ENCODE data around the gene RBBP8NL. TPM values are rescaled to one million over a fixed set of nuclear protein-coding genes. Genes with fewer than 3 reads are reported as not detected.

Gene RBBP8NL
- 1 to 10 TPM in 3 of 4 donors, under 1 TPM in 1; 0.04 to 3.0 (median 1.5) TPM for polyA plus RNA-seq (ENCODE audit: insufficient read length in 4 of 4)

DNA sequence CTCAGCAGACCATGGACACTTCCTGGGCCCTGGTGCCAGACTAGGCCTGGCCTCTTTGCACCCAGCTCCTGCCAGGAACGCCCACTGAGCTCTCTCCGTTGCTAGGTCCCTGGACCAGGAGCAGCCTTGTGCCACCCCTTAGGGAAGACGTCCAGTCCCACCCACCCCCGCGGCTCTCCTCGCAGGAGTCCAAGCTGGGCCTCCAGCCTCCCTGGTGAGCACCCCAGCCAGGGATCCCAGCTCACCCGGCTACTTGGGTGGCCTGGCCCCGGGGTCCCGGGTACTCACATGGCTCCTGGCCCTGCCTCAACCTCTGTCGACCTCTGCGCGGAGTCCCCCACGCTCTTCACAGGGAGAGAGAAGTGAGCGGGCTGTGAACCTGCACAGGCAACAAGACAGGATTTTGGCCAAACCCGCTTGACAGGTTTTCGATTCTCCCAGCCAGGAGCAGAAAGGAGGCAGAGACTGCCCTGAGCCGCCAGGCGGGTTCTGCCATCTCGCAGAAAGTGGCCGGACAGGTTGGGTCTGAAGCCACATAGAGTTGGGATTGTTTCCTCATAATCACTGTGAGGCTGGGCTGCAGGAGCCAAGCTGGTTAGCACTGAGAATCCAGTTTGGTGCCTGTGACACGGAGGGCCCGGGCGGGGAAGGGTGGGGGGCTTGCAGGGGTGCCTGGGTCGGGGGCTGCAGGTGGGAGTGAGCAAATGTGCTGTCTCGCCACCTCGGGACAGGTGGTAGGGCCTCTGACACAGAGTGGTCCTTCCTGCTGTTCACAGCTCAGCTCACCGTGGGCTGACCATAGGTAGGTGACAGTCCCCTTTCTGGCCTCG, at the start of gene RBBP8NL:
Gene RBBP8NL (minus strand): TSS at position 368 of the 830 bp plus-strand sequence. CDS start 7,892 bp downstream, outside the sequence.
- DNase-seq (ENCODE audit: low read depth in 4 of 4, low spot score in 3 of 4): peak in 3 of 4 donors; percentile 67 to 77 (median 68)

- no peak for DNase-seq (ENCODE audit: low read depth in 4 of 4, low spot score in 3 of 4)
Observed at GRCh38 chr20:62476056-62476838, 48.9 kb upstream of the RBBP8NL start.

- DNase-seq (ENCODE audit: low read depth in 4 of 4, low spot score in 3 of 4): no peak
Observed at GRCh38 chr20:62475772-62476055, 48.4 kb upstream of the RBBP8NL start, which contains the start of gene GATA5. TSS of gene GATA5 (minus strand) at chr20:62475995. CDS start at chr20:62475521, 474 bp downstream.

- DNase-seq (ENCODE audit: low read depth in 4 of 4, low spot score in 3 of 4): no peak
Observed at GRCh38 chr20:62475027-62475771, 47.9 kb upstream of the RBBP8NL start.

- no peak for DNase-seq (ENCODE audit: low read depth in 4 of 4, low spot score in 3 of 4)
Observed at GRCh38 chr20:62474604-62475026, 47.3 kb upstream of the RBBP8NL start.

DNA sequence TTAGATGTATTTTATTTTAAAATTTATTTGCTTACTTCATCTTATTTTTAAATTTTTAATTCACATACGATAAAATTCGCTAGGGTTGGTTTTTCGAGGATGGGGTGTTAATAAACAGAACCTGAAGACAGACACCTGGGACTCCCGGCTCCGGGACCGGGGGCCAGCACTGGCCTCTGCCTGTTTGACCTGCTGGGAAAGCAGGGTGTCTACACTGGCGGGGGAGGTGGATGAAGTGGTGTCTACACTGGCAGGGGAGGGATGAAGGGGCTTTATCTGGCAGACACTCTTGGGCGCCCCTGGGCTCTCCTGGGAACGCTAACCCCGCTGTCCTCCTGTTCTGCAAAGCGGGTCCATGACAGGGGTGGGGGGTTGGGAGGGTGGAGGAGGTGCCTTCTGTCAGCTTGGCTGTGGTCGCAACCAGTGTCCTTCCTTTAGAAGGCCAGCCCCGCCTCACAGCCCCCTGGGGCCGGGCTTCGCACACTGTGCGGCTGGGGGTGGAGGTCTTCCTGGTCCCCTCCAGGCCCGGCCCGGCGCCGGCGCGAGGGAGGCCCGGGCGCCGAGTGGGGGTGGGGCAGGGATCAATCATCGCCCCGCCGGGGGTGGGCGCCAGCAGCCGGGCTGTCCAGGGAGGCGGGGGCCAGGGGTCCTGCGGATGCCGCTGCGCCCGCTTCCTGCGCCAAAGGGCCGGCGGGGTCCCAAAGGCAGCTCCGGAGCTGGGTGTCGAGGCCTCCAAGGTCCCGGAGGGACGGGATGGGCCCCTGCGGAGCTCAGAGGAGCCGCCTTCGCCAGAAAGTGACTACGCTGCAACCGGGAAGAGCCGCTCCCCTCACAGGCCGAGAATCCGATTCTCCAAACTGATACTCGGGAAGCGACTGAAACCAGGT, 46.6 kb upstream of the RBBP8NL start:
- no peak for DNase-seq (ENCODE audit: low read depth in 4 of 4, low spot score in 3 of 4)

- DNase-seq (ENCODE audit: low read depth in 4 of 4, low spot score in 3 of 4): no peak
Observed at GRCh38 chr20:62472941-62473585, 45.7 kb upstream of the RBBP8NL start.

GRCh38 chr20:62472138-62472940, 45.0 kb upstream of the RBBP8NL start:
- DNase-seq (ENCODE audit: low read depth in 4 of 4, low spot score in 3 of 4): no peak

GRCh38 chr20:62470459-62470858, 43.1 kb upstream of the RBBP8NL start:
- DNase-seq (ENCODE audit: low read depth in 4 of 4, low spot score in 3 of 4): no peak

GRCh38 chr20:62470001-62470400, 42.7 kb upstream of the RBBP8NL start:
- DNase-seq (ENCODE audit: low read depth in 4 of 4, low spot score in 3 of 4): no peak

- no peak for DNase-seq (ENCODE audit: low read depth in 4 of 4, low spot score in 3 of 4)
Observed at GRCh38 chr20:62469352-62469751, 42.0 kb upstream of the RBBP8NL start.

DNA sequence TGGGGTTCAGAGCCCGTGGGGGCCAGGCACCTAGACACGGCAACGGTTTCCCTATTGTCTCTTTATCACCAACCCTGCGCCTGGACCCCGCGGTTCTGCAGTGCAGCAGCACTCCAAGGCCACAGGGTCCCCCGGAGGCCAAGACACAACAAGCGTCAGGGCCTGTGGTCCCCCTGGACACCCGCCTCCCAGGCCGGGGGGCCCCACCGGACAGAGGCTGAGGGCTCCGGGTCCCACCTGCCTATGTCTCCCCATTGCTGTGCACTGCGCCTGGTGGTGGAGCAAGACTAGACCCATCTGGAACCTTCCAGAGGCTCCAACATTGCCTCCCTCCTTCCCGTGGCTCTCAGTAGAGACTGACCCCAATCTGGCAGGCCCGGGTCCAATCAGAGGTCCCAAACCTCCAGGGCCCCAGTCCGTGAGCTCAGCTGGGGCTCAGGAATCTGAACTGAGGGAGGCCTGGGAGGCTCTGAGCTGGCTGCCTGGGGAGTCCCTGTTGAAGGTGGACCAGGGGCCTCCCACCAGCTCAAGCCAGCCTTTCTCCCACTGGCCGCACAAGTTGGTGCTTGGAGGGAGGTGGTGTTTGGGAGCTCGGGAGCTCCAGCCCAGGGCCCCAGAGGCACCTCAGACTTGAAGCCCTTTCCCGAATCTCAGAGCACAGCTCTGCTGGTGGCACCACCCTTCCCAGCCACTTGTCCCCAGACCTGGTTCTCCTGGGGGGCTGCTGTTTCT, 39.6 kb upstream of the RBBP8NL start:
- DNase-seq (ENCODE audit: low read depth in 4 of 4, low spot score in 3 of 4): no peak

- no peak for DNase-seq (ENCODE audit: low read depth in 4 of 4, low spot score in 3 of 4)
Observed at GRCh38 chr20:62466072-62466760, 38.9 kb upstream of the RBBP8NL start.

DNA sequence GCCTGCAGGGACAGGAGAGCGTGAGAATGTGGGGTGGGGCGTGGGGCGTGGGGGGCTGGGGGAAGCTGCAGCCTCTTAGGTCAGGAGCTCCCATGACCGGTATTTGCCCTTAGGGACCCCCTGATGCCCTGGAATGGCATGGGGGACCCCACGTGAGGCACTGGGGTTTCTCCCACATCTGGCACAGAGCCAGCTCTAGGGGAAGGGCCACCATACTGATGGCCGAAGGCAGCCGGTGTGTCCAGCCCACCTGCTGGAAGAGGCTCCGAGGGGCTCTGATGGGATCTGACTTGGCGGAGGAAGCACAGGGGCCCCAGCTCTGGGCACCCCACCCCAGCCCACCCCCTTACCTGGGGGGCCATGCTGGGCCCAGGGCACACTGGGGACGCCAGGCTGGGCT, 37.7 kb upstream of the RBBP8NL start:
- no peak for DNase-seq (ENCODE audit: low read depth in 4 of 4, low spot score in 3 of 4)

GRCh38 chr20:62464425-62464770, 37.1 kb upstream of the RBBP8NL start:
- no peak for DNase-seq (ENCODE audit: low read depth in 4 of 4, low spot score in 3 of 4)

GRCh38 chr20:62463651-62464424, 36.5 kb upstream of the RBBP8NL start:
- no peak for DNase-seq (ENCODE audit: low read depth in 4 of 4, low spot score in 3 of 4)

All from left renal pelvis (tissue), 4 donors.